Tibial artery (tissue), 4 donors: ENCODE measurements around the gene ATP8A1.
"Not testable (repeated sequence)": the region's sequence is repeated elsewhere in the genome, so short reads cannot be mapped to it uniquely, and the experiment has no call there.

ENCODE experiments used
- DNase-seq, 2 donors: peaks; one replicate each; pipeline ENCODE4 v3.0.0-alpha.2; 2019
- H3K27ac ChIP-seq, 2 donors: fragments of 200-600 bp; sonication (generic) in 1 of 2; 1 replicate in 1 of 2; 2 replicates in 1 of 2; pipeline ENCODE4 v1.5.1; 2018 to 2019; ENCODE audit warnings: mild to moderate bottlenecking in 1 of 2
- H3K27me3 ChIP-seq, 2 donors: fragments of 200-600 bp; sonication (generic) in 1 of 2; one replicate each; pipeline versions ENCODE4 v1.5.1 to v1.6.0; 2016 to 2019
- H3K36me3 ChIP-seq, 3 donors: fragments of 200-600 bp; sonication (generic) in 2 of 3; one replicate each; pipeline ENCODE4 v1.5.1; 2016 to 2019; ENCODE audit warnings: mild to moderate bottlenecking in 2 of 3
- H3K4me1 ChIP-seq, 4 donors: fragments of 200-600 bp; sonication (generic) in 2 of 4; 1 replicate in 3 of 4; 2 replicates in 1 of 4; pipeline ENCODE4 v1.5.1; 2016 to 2019
- H3K4me3 ChIP-seq, 2 donors: fragments of 200-600 bp; sonication (generic) in 1 of 2; 1 replicate in 1 of 2; 2 replicates in 1 of 2; pipeline ENCODE4 v1.5.1; 2018 to 2019; ENCODE audit warnings: mild to moderate bottlenecking in 2 of 2
- H3K9me3 ChIP-seq, 3 donors: fragments of 200-600 bp; sonication (generic) in 1 of 3; one replicate each; pipeline ENCODE4 v1.5.1; 2016 to 2019
- CTCF ChIP-seq, 2 experiments: fragments of 200-600 bp in 1 of 2; fragments of 450-650 bp in 1 of 2; IDR thresholded peaks; one replicate each; pipeline ENCODE4 v1.5.1; 2017 to 2019; ENCODE audit warnings: antibody characterized with exemption in 2 of 2, mild to moderate bottlenecking in 1 of 2, moderate library complexity in 1 of 2
- intact Hi-C: fragments of 100-400 bp; cut with DNase I; formaldehyde crosslinking; loops from one replicate; pipeline ENCODE4 v1.15.0; 2023; ENCODE audit warnings: low total_unique reads

Gene ATP8A1

GRCh38 chr4:42654631-42655268 is 2.2 kb downstream of the ATP8A1 start:
- peak in 1 of 2 donors; percentile 35 for DNase-seq
- Histone ChIP-seq H3K9me3 (no peaks in the 10 kb centered on the region), H3K4me1 (peaks cover 0 to 29% (median 18%) of the 10 kb centered on the region in 4 donors), H3K4me3 (no peak overlapping the region), H3K27ac (peak overlapping the region; percentile 50 to 81), H3K36me3 (no peaks in the 10 kb centered on the region), H3K27me3 (no peaks in the 10 kb centered on the region)
- intact Hi-C loops, result loop anchor here (5.0 kb wide), 1 partner anchor 242 kb away; no protein-coding TSS in a partner anchor
- TF ChIP-seq CTCF (IDR thresholded peaks at IDR 0.05), result no peak

GRCh38 chr4:42653626-42654560 is 3.0 kb downstream of the ATP8A1 start:
- Histone ChIP-seq H3K36me3 (no peaks in the 10 kb centered on the region), H3K9me3 (no peaks in the 10 kb centered on the region), H3K4me1 (peaks cover 0 to 29% (median 18%) of the 10 kb centered on the region in 4 donors), H3K27ac (peak overlapping the region; percentile 50 to 81), H3K4me3 (no peak overlapping the region), H3K27me3 (no peaks in the 10 kb centered on the region)
- no peak for TF ChIP-seq CTCF (IDR thresholded peaks at IDR 0.05)
- no peak for DNase-seq
- intact Hi-C loops, result no loop called here

- intact Hi-C loops, H3K27ac ChIP-seq, H3K9me3 ChIP-seq, H3K4me3 ChIP-seq, H3K36me3 ChIP-seq, DNase-seq, H3K27me3 ChIP-seq: not testable (repeated sequence)
- H3K4me1 ChIP-seq, result peaks cover 0 to 24% (median 16%) of the 10 kb centered on the region in 4 donors
Observed at GRCh38 chr4:42652529-42653231, 4.2 kb downstream of the ATP8A1 start.

GRCh38 chr4:42649870-42650269 is 7.0 kb downstream of the ATP8A1 start:
- no peak overlapping the region for H3K4me3 ChIP-seq
- no peak for TF ChIP-seq CTCF (IDR thresholded peaks at IDR 0.05)
- H3K27ac ChIP-seq, result no peak overlapping the region
- peaks cover 0 to 11% (median 7%) of the 10 kb centered on the region in 4 donors for H3K4me1 ChIP-seq
- no peaks in the 10 kb centered on the region for H3K36me3 ChIP-seq
- DNase-seq, result no peak
- intact Hi-C loops, result no loop called here
- H3K9me3 ChIP-seq, result no peaks in the 10 kb centered on the region
- no peaks in the 10 kb centered on the region for H3K27me3 ChIP-seq

- H3K36me3 ChIP-seq, result no peaks in the 10 kb centered on the region
- intact Hi-C loops, result no loop called here
- no peak for TF ChIP-seq CTCF (IDR thresholded peaks at IDR 0.05)
- H3K4me1 ChIP-seq, result no peaks in the 10 kb centered on the region
- no peak overlapping the region for H3K4me3 ChIP-seq
- no peak overlapping the region for H3K27ac ChIP-seq
- H3K9me3 ChIP-seq, result no peaks in the 10 kb centered on the region
- H3K27me3 ChIP-seq, result no peaks in the 10 kb centered on the region
- no peak for DNase-seq
Observed at GRCh38 chr4:42646999-42647541, 9.8 kb downstream of the ATP8A1 start.
